Liver (tissue), 9 donors: ENCODE results near the gene RASA3. TPM values are rescaled to one million over a fixed set of nuclear protein-coding genes. Genes with fewer than 3 reads are reported as not detected.

Source experiments
- DNase-seq: peaks from one replicate; pipeline ENCODE4 v3.0.0-alpha.2; 2017; ENCODE audit warnings: low spot score
- H3K27ac ChIP-seq, 2 donors: one replicate each; pipeline ENCODE4 v1.7.0; 2013; ENCODE audit warnings: inconsistent platforms in 2 of 2, low read length in 2 of 2, control low read depth in 1 of 2, low read depth in 1 of 2, mild to moderate bottlenecking in 1 of 2
- H3K27me3 ChIP-seq, 4 donors: one replicate each; pipeline versions ENCODE4 v1.6.1 to v1.7.0; 2013; ENCODE audit warnings: low read length in 3 of 4, inconsistent platforms in 1 of 4, mild to moderate bottlenecking in 1 of 4, moderate library complexity in 1 of 4; ENCODE audit not compliant: control insufficient read depth in 4 of 4, insufficient read depth in 4 of 4
- H3K36me3 ChIP-seq, 4 donors: one replicate each; pipeline versions ENCODE4 v1.6.1 to v1.7.0; 2013; ENCODE audit warnings: low read length in 3 of 4, mild to moderate bottlenecking in 3 of 4, low read depth in 1 of 4, moderate library complexity in 1 of 4; ENCODE audit not compliant: control insufficient read depth in 4 of 4, insufficient read depth in 3 of 4
- H3K4me1 ChIP-seq, 4 donors: one replicate each; pipeline versions ENCODE4 v1.6.1 to v1.7.0; 2013; ENCODE audit warnings: low read length in 3 of 4, mild to moderate bottlenecking in 3 of 4, moderate library complexity in 1 of 4; ENCODE audit not compliant: control insufficient read depth in 4 of 4, insufficient read depth in 4 of 4
- H3K4me3 ChIP-seq, 3 donors: one replicate each; pipeline versions ENCODE4 v1.6.1 to v1.7.0; 2013; ENCODE audit warnings: low read length in 3 of 3, control low read depth in 1 of 3, low read depth in 1 of 3, mild to moderate bottlenecking in 1 of 3
- H3K9ac ChIP-seq, 2 donors: one replicate each; pipeline ENCODE4 v1.7.0; 2013; ENCODE audit warnings: low read length in 2 of 2, mild to moderate bottlenecking in 2 of 2, moderate library complexity in 2 of 2, control low read depth in 1 of 2, low read depth in 1 of 2
- H3K9me3 ChIP-seq, 4 donors: one replicate each; pipeline versions ENCODE4 v1.6.1 to v1.7.0; 2013; ENCODE audit warnings: low read length in 3 of 4; ENCODE audit not compliant: control insufficient read depth in 4 of 4
- EGR1 ChIP-seq, 2 donors: IDR thresholded peaks; 2 replicates each; pipeline ENCODE4 v1.6.1; 2016 to 2018; ENCODE audit warnings: antibody characterized with exemption in 2 of 2, low read depth in 2 of 2
- FOXA2 ChIP-seq: IDR thresholded peaks from 2 replicates; pipeline ENCODE4 v1.6.1; 2016; ENCODE audit warnings: antibody characterized with exemption
- GABPA ChIP-seq, 2 donors: IDR thresholded peaks in 1 of 2; conservative IDR thresholded peaks in 1 of 2; 2 replicates each; pipeline ENCODE4 v1.6.1; 2016; ENCODE audit warnings: antibody characterized with exemption in 2 of 2, mild to moderate bottlenecking in 1 of 2, moderate library complexity in 1 of 2
- HNF4A ChIP-seq, 2 donors: conservative IDR thresholded peaks; 2 replicates each; pipeline ENCODE4 v1.6.1; 2016; ENCODE audit warnings: antibody characterized with exemption in 2 of 2, mild to moderate bottlenecking in 2 of 2
- HNF4G ChIP-seq: IDR thresholded peaks from 2 replicates; pipeline ENCODE4 v1.6.1; 2016; ENCODE audit warnings: antibody characterized with exemption
- JUND ChIP-seq, 2 donors: IDR thresholded peaks; 2 replicates each; pipeline ENCODE4 v1.6.1; 2016; ENCODE audit warnings: antibody characterized with exemption in 2 of 2
- NR2F2 ChIP-seq: IDR thresholded peaks from 2 replicates; pipeline ENCODE4 v1.6.1; 2016; ENCODE audit warnings: antibody characterized with exemption
- RXRA ChIP-seq, 2 donors: IDR thresholded peaks; 2 replicates each; pipeline ENCODE4 v1.6.1; 2017 to 2018; ENCODE audit warnings: antibody characterized with exemption in 2 of 2, mild to moderate bottlenecking in 1 of 2
- TAF1 ChIP-seq: conservative IDR thresholded peaks from 2 replicates; pipeline ENCODE4 v1.6.1; 2016; ENCODE audit warnings: antibody characterized with exemption, mild to moderate bottlenecking
- YY1 ChIP-seq: IDR thresholded peaks from 2 replicates; pipeline ENCODE4 v1.6.1; 2016; ENCODE audit warnings: antibody characterized with exemption, mild to moderate bottlenecking
- WGBS: extraction: QIAGEN DNeasy Blood & Tissue Kit; methylation state at CpG from one replicate; pipeline ENCODE4 v1.1.7; 2013; 5-methylcytosine and 5-hydroxymethylcytosine counted together
- polyA plus RNA-seq, 2 donors: library from polyadenylated mRNA; stranded (reverse) in 1 of 2; unstranded in 1 of 2; fragments of 200-250 nt in 1 of 2; fragments of >200 nt in 1 of 2; fragmentation: Nextera tagmentation in 1 of 2; extraction: Ambion mirVana in 1 of 2; gene quantifications; one replicate each; pipeline versions ENCODE4 v1.2.1 to v1.2.3, GENCODE V29; 2013 to 2015
- total RNA-seq, 2 donors: library from RNA; depleted of rRNA; stranded (reverse); fragments of >200 nt; gene quantifications; one replicate each; pipeline ENCODE4 v1.2.3, GENCODE V29; 2014
- TF ChIP-seq, protein P1 (sequence below): fragments of 150-350 bp; IDR thresholded peaks from 2 replicates; pipeline ENCODE4 v1.5.1; 2017; ENCODE audit warnings: improper control_type of control experiment, low read depth, low read length; ENCODE audit not compliant: missing input control
- TF ChIP-seq, protein P2 (sequence below): IDR thresholded peaks from 2 replicates; pipeline ENCODE4 v1.6.1; 2016; ENCODE audit warnings: antibody characterized with exemption
- TF ChIP-seq, protein P3 (sequence below): IDR thresholded peaks from 2 replicates; pipeline ENCODE4 v1.6.1; 2016; ENCODE audit warnings: antibody characterized with exemption
- TF ChIP-seq, protein P4 (sequence below): IDR thresholded peaks from 2 replicates; pipeline ENCODE4 v1.6.1; 2016; ENCODE audit warnings: antibody characterized with exemption
- TF ChIP-seq, protein P5 (sequence below): IDR thresholded peaks from 2 replicates; pipeline ENCODE4 v1.6.1; 2016; ENCODE audit warnings: antibody characterized with exemption, mild to moderate bottlenecking
- donor health status: healthy.
- donor health status: healthy.
- donor health status: healthy.
- donor health status: healthy.
- donor health status: healthy.

The RASA3 gene
- total and polyA plus RNA-seq, 4 donors, result 0.64 to 5.9 (median 3.8) TPM

DNA sequence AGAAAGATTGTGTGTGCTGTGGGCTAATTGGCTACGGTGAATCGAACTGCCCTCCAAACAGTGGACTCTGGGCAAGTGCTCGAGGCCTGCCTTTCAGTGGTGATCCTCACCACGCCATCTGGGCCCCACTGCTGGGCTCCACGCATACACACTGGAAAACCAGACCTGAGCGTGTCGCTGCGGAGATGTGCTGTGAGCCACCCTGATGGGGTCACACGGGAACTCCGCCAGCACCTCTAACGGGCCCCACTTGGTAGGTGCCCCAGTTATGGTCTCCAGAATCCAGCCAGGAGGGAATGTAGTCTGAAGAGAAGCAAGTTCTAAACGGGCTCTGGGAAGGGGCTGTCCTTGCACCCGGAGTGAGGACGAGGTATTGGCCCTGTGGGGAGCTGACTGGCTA is 197.8 kb downstream of the RASA3 start:
- Histone ChIP-seq H3K4me3 (no peak overlapping the region), H3K27me3 (peaks cover 0 to 4% (median 0%) of the 10 kb centered on the region in 4 donors), H3K9me3 (no peaks in the 10 kb centered on the region), H3K36me3 (no peaks in the 10 kb centered on the region), H3K9ac (no peak overlapping the region), H3K4me1 (peaks cover 0 to 2% (median under 1%) of the 10 kb centered on the region in 4 donors), H3K27ac (no peak overlapping the region)
- 88% methylated on average over 14 of the region's 14 CpGs for WGBS
- no peak for TF ChIP-seq FOXA2
- no peak for TF ChIP-seq GABPA (IDR thresholded peaks at IDR 0.05 in 1 of 2, conservative IDR thresholded peaks at IDR 0.05 in 1 of 2)
- no peak for TF ChIP-seq YY1
- TF ChIP-seq, protein P1, sequence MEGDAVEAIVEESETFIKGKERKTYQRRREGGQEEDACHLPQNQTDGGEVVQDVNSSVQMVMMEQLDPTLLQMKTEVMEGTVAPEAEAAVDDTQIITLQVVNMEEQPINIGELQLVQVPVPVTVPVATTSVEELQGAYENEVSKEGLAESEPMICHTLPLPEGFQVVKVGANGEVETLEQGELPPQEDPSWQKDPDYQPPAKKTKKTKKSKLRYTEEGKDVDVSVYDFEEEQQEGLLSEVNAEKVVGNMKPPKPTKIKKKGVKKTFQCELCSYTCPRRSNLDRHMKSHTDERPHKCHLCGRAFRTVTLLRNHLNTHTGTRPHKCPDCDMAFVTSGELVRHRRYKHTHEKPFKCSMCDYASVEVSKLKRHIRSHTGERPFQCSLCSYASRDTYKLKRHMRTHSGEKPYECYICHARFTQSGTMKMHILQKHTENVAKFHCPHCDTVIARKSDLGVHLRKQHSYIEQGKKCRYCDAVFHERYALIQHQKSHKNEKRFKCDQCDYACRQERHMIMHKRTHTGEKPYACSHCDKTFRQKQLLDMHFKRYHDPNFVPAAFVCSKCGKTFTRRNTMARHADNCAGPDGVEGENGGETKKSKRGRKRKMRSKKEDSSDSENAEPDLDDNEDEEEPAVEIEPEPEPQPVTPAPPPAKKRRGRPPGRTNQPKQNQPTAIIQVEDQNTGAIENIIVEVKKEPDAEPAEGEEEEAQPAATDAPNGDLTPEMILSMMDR, result no peak
- TF ChIP-seq, protein P2, sequence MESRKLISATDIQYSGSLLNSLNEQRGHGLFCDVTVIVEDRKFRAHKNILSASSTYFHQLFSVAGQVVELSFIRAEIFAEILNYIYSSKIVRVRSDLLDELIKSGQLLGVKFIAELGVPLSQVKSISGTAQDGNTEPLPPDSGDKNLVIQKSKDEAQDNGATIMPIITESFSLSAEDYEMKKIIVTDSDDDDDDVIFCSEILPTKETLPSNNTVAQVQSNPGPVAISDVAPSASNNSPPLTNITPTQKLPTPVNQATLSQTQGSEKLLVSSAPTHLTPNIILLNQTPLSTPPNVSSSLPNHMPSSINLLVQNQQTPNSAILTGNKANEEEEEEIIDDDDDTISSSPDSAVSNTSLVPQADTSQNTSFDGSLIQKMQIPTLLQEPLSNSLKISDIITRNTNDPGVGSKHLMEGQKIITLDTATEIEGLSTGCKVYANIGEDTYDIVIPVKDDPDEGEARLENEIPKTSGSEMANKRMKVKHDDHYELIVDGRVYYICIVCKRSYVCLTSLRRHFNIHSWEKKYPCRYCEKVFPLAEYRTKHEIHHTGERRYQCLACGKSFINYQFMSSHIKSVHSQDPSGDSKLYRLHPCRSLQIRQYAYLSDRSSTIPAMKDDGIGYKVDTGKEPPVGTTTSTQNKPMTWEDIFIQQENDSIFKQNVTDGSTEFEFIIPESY, result no peak
- TF ChIP-seq RXRA (IDR thresholded peaks at IDR 0.05), result no peak
- no peak for TF ChIP-seq EGR1 (IDR thresholded peaks at IDR 0.05; ENCODE audit: low read depth in 2 of 2)
- TF ChIP-seq, protein P3, sequence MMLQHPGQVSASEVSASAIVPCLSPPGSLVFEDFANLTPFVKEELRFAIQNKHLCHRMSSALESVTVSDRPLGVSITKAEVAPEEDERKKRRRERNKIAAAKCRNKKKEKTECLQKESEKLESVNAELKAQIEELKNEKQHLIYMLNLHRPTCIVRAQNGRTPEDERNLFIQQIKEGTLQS, result no peak
- no peak for TF ChIP-seq HNF4G
- TF ChIP-seq NR2F2, result no peak
- no peak for TF ChIP-seq TAF1
- no peak for TF ChIP-seq HNF4A (conservative IDR thresholded peaks at IDR 0.05)
- TF ChIP-seq, protein P4, sequence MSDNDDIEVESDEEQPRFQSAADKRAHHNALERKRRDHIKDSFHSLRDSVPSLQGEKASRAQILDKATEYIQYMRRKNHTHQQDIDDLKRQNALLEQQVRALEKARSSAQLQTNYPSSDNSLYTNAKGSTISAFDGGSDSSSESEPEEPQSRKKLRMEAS, result no peak
- TF ChIP-seq, protein P5, sequence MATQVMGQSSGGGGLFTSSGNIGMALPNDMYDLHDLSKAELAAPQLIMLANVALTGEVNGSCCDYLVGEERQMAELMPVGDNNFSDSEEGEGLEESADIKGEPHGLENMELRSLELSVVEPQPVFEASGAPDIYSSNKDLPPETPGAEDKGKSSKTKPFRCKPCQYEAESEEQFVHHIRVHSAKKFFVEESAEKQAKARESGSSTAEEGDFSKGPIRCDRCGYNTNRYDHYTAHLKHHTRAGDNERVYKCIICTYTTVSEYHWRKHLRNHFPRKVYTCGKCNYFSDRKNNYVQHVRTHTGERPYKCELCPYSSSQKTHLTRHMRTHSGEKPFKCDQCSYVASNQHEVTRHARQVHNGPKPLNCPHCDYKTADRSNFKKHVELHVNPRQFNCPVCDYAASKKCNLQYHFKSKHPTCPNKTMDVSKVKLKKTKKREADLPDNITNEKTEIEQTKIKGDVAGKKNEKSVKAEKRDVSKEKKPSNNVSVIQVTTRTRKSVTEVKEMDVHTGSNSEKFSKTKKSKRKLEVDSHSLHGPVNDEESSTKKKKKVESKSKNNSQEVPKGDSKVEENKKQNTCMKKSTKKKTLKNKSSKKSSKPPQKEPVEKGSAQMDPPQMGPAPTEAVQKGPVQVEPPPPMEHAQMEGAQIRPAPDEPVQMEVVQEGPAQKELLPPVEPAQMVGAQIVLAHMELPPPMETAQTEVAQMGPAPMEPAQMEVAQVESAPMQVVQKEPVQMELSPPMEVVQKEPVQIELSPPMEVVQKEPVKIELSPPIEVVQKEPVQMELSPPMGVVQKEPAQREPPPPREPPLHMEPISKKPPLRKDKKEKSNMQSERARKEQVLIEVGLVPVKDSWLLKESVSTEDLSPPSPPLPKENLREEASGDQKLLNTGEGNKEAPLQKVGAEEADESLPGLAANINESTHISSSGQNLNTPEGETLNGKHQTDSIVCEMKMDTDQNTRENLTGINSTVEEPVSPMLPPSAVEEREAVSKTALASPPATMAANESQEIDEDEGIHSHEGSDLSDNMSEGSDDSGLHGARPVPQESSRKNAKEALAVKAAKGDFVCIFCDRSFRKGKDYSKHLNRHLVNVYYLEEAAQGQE, result no peak
- TF ChIP-seq JUND (IDR thresholded peaks at IDR 0.05), result no peak
- DNase-seq, result no peak

DNA sequence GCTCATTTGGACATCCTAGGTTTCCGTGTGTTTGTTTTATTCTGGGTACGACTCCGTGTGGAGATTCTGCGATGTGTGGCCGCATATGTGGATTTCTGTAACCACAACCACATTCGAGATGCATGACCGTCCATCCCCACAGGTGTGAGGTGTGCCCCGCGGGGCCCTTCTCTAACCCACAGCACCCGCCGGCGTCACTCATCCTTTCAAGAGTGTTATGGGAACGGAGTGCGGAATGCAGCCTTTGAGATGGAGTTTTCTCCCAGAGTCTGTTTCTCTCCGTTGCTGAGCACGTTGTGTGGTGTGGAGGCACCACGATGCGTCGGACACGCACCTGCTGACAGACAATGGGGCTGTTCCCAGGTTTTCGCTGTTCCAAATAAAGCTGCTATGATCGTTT is 198.5 kb downstream of the RASA3 start:
- Histone ChIP-seq H3K9ac (no peak overlapping the region), H3K27ac (no peak overlapping the region), H3K4me1 (no peaks in the 10 kb centered on the region), H3K36me3 (no peaks in the 10 kb centered on the region), H3K4me3 (no peak overlapping the region), H3K27me3 (peaks cover 0 to 4% (median 0%) of the 10 kb centered on the region in 4 donors), H3K9me3 (no peaks in the 10 kb centered on the region)
- no peak for TF ChIP-seq RXRA (IDR thresholded peaks at IDR 0.05)
- DNase-seq, result no peak
- 93% methylated on average over 22 of the region's 22 CpGs for WGBS
